Activated CD8-positive, alpha-beta memory T cell treated with anti-CD3 and anti-CD28 coated beads, Interleukin-2, amount 10 ng/mL, durations not matched to agents 7 days and 5 days (primary cell): ENCODE results near the gene PHACTR4. TPM values are rescaled to one million over a fixed set of nuclear protein-coding genes. Genes with fewer than 3 reads are reported as not detected.
A peak's percentile ranks its signal among the peaks of the same experiment; 100 is the strongest.

Experiments
- ATAC-seq: fragments of 150-1000 bp; cut with Tn5 transposase; one replicate; pipeline ENCODE4 v1.10.0; 2021; ENCODE audit warnings: moderate library complexity
- CTCF ChIA-PET: fragments of 350-600 bp; sonication (Branson Sonifier 250); formaldehyde crosslinking; loops from one replicate; lab custom pipeline; 2021; ENCODE audit warnings: antibody characterized with exemption; lab: Charles Lee
- DNase-seq: peaks from one replicate; pipeline ENCODE4 v3.0.0-alpha.2; 2020
- H3K27ac Mint-ChIP-seq: one replicate; pipeline ENCODE4 v1.8.0; 2021; ENCODE audit warnings: mild to moderate bottlenecking, mixed read lengths
- H3K27me3 Mint-ChIP-seq: one replicate; pipeline ENCODE4 v1.8.0; 2021; ENCODE audit warnings: mixed read lengths
- H3K36me3 Mint-ChIP-seq: one replicate; pipeline ENCODE4 v1.8.0; 2021; ENCODE audit warnings: mild to moderate bottlenecking, mixed read lengths
- H3K4me1 Mint-ChIP-seq: one replicate; pipeline ENCODE4 v1.8.0; 2021; ENCODE audit warnings: mixed read lengths
- H3K4me3 Mint-ChIP-seq: one replicate; pipeline ENCODE4 v1.8.0; 2021; ENCODE audit warnings: mild to moderate bottlenecking, moderate library complexity, mixed read lengths
- H3K9me3 Mint-ChIP-seq: one replicate; pipeline ENCODE4 v1.8.0; 2022; ENCODE audit warnings: low read depth, mixed read lengths
- total RNA-seq, 2 experiments: library from RNA; stranded (reverse); gene quantifications; one replicate each; pipeline ENCODE4 v1.2.3, GENCODE V29; 2021

Gene PHACTR4
- total RNA-seq, 2 experiments from 2014 or later, result 26.8 to 27.8 TPM

DNA sequence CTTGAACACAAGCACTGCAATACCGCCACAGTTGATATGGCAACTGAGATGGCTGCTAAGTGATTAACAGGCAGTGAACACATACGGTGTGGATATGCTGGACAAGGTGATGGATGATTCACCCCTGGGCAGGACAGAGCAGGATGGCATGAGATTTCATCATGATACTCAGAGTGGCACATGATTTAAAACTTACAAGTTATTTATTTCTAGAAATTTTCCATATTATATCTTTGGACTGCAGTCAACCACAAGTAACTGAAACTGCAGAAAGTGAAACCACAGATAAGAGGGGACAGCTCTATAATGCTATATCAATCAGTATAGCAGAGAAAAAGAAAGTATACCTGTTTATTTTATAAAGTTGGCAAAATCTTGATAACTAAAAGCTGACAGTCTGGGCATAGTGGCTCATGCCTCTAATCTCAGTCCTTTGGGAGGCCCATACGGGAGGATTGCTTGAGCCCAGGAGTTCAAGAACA, 47.9 kb downstream of the PHACTR4 start:
- peak; percentile 48 for DNase-seq
- peaks cover 11% of the 10 kb centered on the region for H3K4me1 Mint-ChIP-seq
- H3K9me3 Mint-ChIP-seq, result no peaks in the 10 kb centered on the region
- H3K4me3 Mint-ChIP-seq, result peak overlapping the region; percentile 51
- peak overlapping the region; percentile 43 for H3K27ac Mint-ChIP-seq
- ATAC-seq, result peak; percentile 87
- no peaks in the 10 kb centered on the region for H3K27me3 Mint-ChIP-seq
- CTCF ChIA-PET, result interaction anchor here (0.7 to 1.5 kb wide), 2 partner anchors 58 to 186 kb away, joined by 4 read pairs; no protein-coding TSS in a partner anchor
- no peaks in the 10 kb centered on the region for H3K36me3 Mint-ChIP-seq

DNA sequence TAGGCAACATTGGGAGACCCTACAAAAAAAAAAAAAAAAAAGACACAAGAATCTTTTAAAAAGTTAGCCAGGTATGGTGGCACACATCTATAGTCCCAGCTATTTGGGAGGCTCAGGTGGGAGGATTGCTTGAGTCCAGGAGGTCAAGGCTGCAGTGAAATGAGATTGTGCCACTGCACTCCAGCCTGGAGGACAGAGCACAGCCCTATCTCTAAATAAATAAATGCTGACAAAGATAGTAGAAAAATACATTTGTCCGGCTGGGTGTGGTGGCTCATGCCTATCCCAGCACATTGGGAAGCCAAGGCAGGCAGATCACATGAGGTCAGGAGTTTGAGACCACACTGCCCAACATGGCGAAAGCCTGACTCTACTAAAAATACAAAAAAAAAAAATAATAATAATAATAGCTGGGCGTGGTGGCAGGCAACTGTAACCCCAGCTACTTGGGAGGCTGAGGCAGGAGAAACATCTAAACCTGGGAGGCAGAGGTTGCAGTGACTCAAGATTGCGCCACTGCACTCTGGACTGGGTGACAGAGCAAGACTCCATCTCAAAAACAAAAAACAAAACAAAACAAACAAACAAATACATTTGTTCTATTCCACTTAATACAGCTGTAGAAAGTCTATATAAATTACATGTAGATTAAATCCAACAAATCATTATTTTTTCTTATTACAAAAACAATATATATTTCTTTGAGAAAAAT, 48.5 kb downstream of the PHACTR4 start:
- no peaks in the 10 kb centered on the region for H3K27me3 Mint-ChIP-seq
- no peaks in the 10 kb centered on the region for H3K36me3 Mint-ChIP-seq
- ATAC-seq (no peak), DNase-seq (no peak)
- CTCF ChIA-PET, result interaction anchor here (0.7 to 1.5 kb wide), 2 partner anchors 58 to 185 kb away, joined by 4 read pairs; no protein-coding TSS in a partner anchor
- no peak overlapping the region for H3K4me3 Mint-ChIP-seq
- peak overlapping the region; percentile 43 for H3K27ac Mint-ChIP-seq
- H3K4me1 Mint-ChIP-seq, result peaks cover 11% of the 10 kb centered on the region
- H3K9me3 Mint-ChIP-seq, result no peaks in the 10 kb centered on the region

DNA sequence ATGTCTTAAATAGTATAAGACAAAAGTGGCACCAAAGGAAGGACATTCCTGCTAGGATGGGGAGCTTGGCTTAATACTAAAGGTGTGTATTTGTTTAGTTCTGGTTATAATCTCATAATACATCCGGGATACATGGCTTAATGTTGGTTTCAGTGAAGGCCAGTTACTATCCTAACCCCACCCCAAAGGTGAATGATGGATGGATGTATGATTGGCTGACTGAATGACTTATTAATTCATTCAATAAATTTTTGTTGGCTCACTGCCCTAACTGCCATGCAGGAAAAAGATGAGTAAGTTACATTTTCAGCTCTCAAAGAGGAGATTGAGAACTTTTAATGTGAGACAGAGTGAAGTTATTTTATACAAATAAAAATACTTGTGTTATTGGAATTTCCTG, 52.2 kb downstream of the PHACTR4 start:
- no peak overlapping the region for H3K27ac Mint-ChIP-seq
- CTCF ChIA-PET, result interaction anchor here (1.4 kb wide), 1 partner anchor 12 kb away, joined by 3 read pairs; no protein-coding TSS in a partner anchor
- H3K4me3 Mint-ChIP-seq, result no peak overlapping the region
- ATAC-seq (no peak), DNase-seq (no peak)
- H3K27me3 Mint-ChIP-seq, result no peaks in the 10 kb centered on the region
- no peaks in the 10 kb centered on the region for H3K9me3 Mint-ChIP-seq
- peaks cover 11% of the 10 kb centered on the region for H3K4me1 Mint-ChIP-seq
- H3K36me3 Mint-ChIP-seq, result no peaks in the 10 kb centered on the region

DNA sequence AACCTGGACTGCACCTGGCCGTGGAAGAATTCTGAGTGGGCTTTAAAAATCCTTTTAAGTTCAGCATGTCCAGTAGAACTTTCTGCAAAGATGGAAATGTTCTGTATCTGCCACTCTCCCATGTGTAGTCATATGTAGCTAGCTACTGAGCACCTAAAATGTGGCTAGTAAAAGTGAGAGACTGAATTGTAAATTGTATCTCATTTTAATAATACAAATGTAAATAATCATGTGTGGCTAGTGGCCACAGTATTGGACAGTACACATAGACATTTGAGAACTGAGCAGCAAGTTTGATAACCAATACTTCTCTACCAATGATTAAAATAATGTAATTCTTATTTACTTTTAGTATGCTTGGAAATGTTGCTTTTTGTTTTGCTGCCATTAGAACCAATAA, 57.3 kb downstream of the PHACTR4 start:
- ATAC-seq (no peak), DNase-seq (no peak)
- H3K27me3 Mint-ChIP-seq, result no peaks in the 10 kb centered on the region
- H3K4me1 Mint-ChIP-seq, result no peaks in the 10 kb centered on the region
- CTCF ChIA-PET, result no interaction called here
- H3K36me3 Mint-ChIP-seq, result no peaks in the 10 kb centered on the region
- H3K4me3 Mint-ChIP-seq, result no peak overlapping the region
- no peaks in the 10 kb centered on the region for H3K9me3 Mint-ChIP-seq
- no peak overlapping the region for H3K27ac Mint-ChIP-seq

DNA sequence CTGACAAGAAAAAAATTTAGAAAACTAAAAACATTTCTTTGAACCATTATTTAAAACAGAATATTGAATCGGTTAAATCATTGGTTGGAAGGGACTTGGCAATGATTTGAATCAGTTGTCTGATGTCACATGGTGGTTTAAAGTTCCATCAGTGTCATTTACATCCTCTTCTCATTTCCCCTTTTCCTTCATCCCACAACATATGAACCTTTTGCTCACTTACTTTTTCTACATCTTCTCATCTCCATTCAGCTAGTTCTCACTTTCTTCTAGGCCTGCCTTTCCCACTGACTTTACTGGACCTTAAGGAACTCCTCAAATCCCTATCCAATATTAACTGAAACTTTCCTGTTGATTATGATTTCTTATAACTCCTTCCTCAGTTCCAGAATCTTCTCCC, 58.5 kb downstream of the PHACTR4 start:
- CTCF ChIA-PET, result interaction anchor here (1.4 kb wide), 1 partner anchor 179 kb away, joined by 3 read pairs; no protein-coding TSS in a partner anchor
- H3K36me3 Mint-ChIP-seq, result no peaks in the 10 kb centered on the region
- no peak for ATAC-seq
- no peaks in the 10 kb centered on the region for H3K9me3 Mint-ChIP-seq
- H3K27ac Mint-ChIP-seq, result no peak overlapping the region
- H3K4me3 Mint-ChIP-seq, result no peak overlapping the region
- H3K27me3 Mint-ChIP-seq, result no peaks in the 10 kb centered on the region
- H3K4me1 Mint-ChIP-seq, result no peaks in the 10 kb centered on the region
- DNase-seq, result no peak

DNA sequence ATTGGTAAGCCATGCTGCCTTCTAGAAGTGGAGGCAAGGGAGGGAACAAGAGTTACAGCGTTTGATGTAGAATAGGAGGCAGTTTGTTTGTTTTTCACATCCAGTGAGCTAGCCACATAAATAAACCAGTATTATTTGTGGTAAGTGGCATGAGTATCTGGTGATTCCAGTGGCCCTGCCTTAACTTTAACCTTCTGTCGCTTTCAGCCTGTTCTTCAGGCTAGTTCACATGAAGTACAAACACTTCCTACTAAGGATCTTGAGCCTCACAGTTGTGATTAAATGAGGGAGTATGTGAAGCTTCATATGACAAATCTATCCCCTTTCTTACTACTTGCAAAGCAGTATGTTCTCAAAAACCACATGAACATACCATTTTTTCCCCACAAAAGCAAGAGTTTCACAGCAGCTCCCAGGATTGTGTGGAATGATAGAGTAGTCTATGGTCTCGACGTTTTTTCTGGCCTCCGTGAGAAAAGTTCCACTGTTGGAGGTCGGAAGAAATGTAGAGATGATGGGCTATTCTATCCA, 59.5 kb downstream of the PHACTR4 start:
- Mint-ChIP-seq H3K27me3 (no peaks in the 10 kb centered on the region), H3K36me3 (no peaks in the 10 kb centered on the region), H3K4me1 (no peaks in the 10 kb centered on the region), H3K9me3 (no peaks in the 10 kb centered on the region), H3K4me3 (no peak overlapping the region), H3K27ac (no peak overlapping the region)
- DNase-seq (no peak), ATAC-seq (no peak)
- CTCF ChIA-PET, result interaction anchor here (0.6 to 1.4 kb wide), 3 partner anchors 19 to 180 kb away, joined by 3 read pairs; no protein-coding TSS in a partner anchor

DNA sequence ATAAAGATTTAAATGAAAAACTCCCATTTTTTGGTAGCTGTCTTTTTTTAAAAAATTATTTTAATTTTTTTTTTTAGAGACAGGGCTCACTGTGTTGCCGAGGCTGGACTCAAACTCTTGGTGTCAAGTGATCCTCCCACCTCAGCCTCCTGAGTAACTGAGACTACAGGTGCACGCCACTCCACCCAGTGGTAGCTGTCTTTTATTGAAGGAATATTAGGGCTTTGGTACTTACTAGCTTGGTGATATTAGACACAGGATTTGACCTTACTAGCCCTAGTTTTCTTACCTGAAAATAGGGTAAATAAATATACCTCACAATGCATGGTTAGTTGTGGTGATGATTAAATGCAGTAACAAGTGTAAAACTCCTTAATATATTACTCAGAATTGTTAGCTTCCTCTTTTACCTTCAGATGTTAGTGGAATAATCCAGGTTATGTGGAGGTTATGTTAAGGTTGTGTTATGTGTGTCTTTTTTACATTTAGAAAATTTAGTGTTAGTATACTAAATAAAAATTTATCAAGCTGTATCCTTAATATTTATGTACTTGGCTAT, 66.8 kb downstream of the PHACTR4 start:
- H3K4me1 Mint-ChIP-seq, result peaks cover 17% of the 10 kb centered on the region
- CTCF ChIA-PET, result interaction anchor here (0.8 to 1.5 kb wide), 5 partner anchors 75 to 300 kb away, joined by 3 to 4 read pairs (median 3); partner anchors contain the start of gene YTHDF2

DNA sequence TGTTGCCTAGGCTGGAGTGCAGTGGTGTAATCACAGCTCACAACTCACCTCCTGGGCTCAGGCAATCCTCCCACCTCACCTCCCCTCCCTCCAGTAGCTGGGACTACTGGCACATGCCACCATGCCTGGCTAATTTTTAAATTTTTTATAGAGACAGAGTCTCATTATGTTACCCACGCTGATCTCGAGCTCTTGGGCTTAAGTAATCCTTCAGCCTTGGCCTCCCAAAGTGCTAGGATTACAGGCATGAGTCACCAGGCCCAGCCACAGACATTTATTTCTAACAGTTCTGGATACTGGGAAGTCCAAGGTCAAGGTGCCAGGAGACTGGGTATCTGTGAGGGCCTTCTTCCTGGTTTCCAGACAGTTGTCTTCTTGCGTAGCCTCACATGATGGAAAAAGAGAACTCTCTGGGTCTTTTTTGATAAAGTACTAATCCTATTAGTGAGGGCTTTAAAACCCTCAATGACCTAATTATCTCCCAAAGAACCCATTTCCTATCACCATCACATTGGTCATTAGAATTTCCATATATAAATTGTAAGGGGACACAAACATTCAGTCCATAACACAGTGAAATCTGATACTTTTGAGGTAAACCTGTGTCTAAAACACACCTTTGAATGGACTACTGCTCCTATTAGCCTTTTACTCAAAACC, 67.9 kb downstream of the PHACTR4 start:
- peaks cover 17% of the 10 kb centered on the region for H3K4me1 Mint-ChIP-seq
- no peaks in the 10 kb centered on the region for H3K27me3 Mint-ChIP-seq
- no peak overlapping the region for H3K4me3 Mint-ChIP-seq
- no peak for ATAC-seq
- H3K9me3 Mint-ChIP-seq, result no peaks in the 10 kb centered on the region
- H3K27ac Mint-ChIP-seq, result peak overlapping the region; percentile 24
- CTCF ChIA-PET, result no interaction called here
- peaks cover 3% of the 10 kb centered on the region for H3K36me3 Mint-ChIP-seq
- DNase-seq, result no peak

More for the DNA sequence above, 66.8 kb downstream of the PHACTR4 start:
- ATAC-seq (no peak), DNase-seq (no peak)
- Mint-ChIP-seq H3K9me3 (no peaks in the 10 kb centered on the region), H3K27me3 (no peaks in the 10 kb centered on the region), H3K36me3 (peaks cover 3% of the 10 kb centered on the region), H3K27ac (no peak overlapping the region), H3K4me3 (no peak overlapping the region)

DNA sequence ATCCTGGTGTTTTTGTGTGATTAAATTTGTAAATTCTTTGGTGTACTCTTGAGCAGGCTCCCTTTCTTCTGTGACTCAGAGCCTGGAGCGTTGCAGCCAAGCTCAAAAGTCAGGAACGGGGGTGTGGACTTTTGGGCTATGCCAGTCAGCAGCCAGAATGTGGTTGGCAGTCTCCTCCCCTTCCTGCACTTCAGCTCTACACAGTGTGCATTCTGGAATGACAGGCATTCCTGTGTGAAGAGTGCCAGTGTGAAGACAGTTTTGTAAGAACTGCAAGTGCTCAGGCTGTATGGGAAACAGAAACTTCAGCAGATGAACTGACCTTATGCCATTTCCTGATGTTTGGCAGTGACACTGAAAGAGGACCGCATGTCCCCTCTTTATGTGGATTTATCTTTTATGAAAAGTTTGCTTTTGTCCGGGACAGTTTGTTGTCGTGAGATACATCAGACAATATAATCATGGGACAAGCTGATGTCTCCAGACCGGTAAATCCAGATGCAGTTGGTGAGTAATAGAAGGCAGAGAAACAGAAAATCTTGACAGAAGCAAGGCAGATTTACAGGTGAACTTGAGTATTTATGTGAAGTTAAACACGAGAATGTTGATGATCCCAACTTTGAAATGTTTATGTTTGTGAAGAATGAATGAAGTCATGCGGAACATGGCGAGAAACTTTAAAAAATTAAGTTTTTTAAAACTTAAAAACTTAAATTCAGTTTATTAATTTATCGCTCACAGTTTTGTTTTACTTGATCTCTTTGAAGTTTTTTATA, 68.6 kb downstream of the PHACTR4 start:
- DNase-seq (no peak), ATAC-seq (peak; percentile 53)
- Mint-ChIP-seq H3K4me3 (peak overlapping the region; percentile 37), H3K27me3 (no peaks in the 10 kb centered on the region), H3K9me3 (no peaks in the 10 kb centered on the region), H3K27ac (peak overlapping the region; percentile 24), H3K36me3 (peaks cover 3% of the 10 kb centered on the region), H3K4me1 (peaks cover 19% of the 10 kb centered on the region)
- CTCF ChIA-PET, result no interaction called here

DNA sequence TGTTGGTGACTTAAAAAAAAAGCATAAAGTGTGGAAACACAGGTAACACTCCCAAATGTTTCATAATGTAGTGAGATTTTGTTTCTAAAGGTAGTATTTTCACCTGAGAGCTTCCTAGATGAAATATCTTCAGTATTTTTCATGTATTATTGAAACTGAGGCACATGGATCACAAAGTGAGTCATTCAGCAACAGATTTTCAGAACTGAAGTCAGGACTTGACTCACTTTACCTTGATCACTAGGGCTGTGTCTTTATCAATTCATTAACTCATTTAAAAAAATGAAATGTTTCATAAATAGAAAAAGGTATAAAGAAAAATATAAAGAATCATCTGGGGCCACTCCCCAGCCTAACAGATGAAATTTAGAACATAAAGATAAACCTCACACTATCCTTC, 69.8 kb downstream of the PHACTR4 start:
- CTCF ChIA-PET, result no interaction called here
- Mint-ChIP-seq H3K27ac (no peak overlapping the region), H3K4me3 (no peak overlapping the region), H3K27me3 (no peaks in the 10 kb centered on the region), H3K36me3 (peaks cover 3% of the 10 kb centered on the region), H3K9me3 (no peaks in the 10 kb centered on the region), H3K4me1 (peaks cover 19% of the 10 kb centered on the region)
- ATAC-seq, result no peak
- no peak for DNase-seq

DNA sequence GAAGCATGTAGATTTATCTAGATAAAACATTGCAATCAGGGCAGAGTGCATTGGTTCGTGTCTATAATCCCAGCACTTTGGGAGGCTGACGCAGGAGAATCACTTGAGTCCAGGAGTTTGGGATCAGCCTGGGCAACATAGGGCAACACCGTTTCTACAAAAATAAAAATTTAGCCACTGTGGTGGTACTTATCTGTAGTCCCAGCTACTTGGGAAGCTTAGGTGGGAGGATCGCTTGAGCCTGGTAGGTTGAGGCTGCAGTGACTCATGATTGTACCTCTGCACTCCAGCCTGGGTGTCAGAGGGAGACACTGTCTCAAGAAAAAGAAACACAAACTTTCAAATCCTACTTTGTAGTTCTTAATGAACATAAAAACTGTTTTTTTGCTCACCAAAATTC, 72.1 kb downstream of the PHACTR4 start:
- ATAC-seq (no peak), DNase-seq (no peak)
- CTCF ChIA-PET, result no interaction called here
- Mint-ChIP-seq H3K27me3 (no peaks in the 10 kb centered on the region), H3K27ac (no peak overlapping the region), H3K9me3 (no peaks in the 10 kb centered on the region), H3K4me1 (peaks cover 19% of the 10 kb centered on the region), H3K4me3 (no peak overlapping the region), H3K36me3 (peaks cover 3% of the 10 kb centered on the region)

DNA sequence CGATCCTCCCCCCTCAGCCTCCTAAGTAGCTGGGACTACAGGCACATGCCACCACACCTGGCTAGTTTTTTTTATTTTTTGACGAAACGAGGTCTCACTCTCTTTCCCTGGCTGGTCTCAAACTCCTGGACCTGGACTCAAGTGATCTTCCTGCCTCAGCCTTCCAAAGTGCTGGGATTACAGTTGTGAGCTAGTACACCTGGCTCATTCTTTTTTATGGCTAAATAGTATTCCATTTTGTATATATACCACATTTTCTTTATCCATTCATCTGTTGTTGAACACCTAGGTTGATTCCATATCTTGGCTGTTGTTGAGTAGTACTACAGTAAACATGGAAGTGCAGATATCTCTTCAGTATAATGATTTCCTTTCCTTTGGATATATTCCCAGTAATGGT, 74.0 kb downstream of the PHACTR4 start:
- no peaks in the 10 kb centered on the region for H3K27me3 Mint-ChIP-seq
- peaks cover 4% of the 10 kb centered on the region for H3K36me3 Mint-ChIP-seq
- ATAC-seq (no peak), DNase-seq (no peak)
- no peak overlapping the region for H3K4me3 Mint-ChIP-seq
- no peak overlapping the region for H3K27ac Mint-ChIP-seq
- peaks cover 15% of the 10 kb centered on the region for H3K4me1 Mint-ChIP-seq
- H3K9me3 Mint-ChIP-seq, result no peaks in the 10 kb centered on the region
- CTCF ChIA-PET, result no interaction called here

DNA sequence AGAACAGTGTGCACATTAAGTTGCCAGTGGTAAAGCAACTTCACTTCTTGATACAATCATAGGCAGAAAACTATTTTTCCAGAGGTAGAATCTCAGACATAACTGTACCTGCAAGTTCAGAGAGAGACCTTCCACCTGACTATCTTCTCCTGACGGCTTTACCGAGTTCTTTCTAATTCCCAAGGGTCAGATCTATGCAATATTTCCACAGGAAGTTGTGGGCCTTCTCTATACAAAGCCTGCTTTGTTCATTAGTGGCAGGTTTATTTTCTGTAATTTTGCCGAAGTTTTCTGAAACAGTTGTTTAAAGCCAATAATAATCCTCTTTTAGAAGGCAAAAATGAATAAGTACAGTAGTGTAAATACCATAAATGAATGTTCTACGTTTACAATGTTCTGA, 78.1 kb downstream of the PHACTR4 start:
- peaks cover 1% of the 10 kb centered on the region for H3K36me3 Mint-ChIP-seq
- no peak overlapping the region for H3K27ac Mint-ChIP-seq
- no peak overlapping the region for H3K4me3 Mint-ChIP-seq
- H3K4me1 Mint-ChIP-seq, result peaks cover 26% of the 10 kb centered on the region
- ATAC-seq (no peak), DNase-seq (no peak)
- H3K9me3 Mint-ChIP-seq, result no peaks in the 10 kb centered on the region
- CTCF ChIA-PET, result interaction anchor here (0.5 kb wide), 1 partner anchor 53 kb away, joined by 3 read pairs; no protein-coding TSS in a partner anchor
- H3K27me3 Mint-ChIP-seq, result no peaks in the 10 kb centered on the region
